Measurements from ENCODE around the gene TSC2.
A peak's percentile ranks its signal among the peaks of the same experiment; 100 is the strongest.

- peak in 1 of 2 donors; percentile 42 for TF ChIP-seq POLR2A (IDR thresholded peaks at IDR 0.05)
- TF ChIP-seq, protein P1, sequence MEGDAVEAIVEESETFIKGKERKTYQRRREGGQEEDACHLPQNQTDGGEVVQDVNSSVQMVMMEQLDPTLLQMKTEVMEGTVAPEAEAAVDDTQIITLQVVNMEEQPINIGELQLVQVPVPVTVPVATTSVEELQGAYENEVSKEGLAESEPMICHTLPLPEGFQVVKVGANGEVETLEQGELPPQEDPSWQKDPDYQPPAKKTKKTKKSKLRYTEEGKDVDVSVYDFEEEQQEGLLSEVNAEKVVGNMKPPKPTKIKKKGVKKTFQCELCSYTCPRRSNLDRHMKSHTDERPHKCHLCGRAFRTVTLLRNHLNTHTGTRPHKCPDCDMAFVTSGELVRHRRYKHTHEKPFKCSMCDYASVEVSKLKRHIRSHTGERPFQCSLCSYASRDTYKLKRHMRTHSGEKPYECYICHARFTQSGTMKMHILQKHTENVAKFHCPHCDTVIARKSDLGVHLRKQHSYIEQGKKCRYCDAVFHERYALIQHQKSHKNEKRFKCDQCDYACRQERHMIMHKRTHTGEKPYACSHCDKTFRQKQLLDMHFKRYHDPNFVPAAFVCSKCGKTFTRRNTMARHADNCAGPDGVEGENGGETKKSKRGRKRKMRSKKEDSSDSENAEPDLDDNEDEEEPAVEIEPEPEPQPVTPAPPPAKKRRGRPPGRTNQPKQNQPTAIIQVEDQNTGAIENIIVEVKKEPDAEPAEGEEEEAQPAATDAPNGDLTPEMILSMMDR (IDR thresholded peaks at IDR 0.05), result no peak
Measured at GRCh38 chr16:2026461-2027023, 21.2 kb upstream of the TSC2 start, which contains the start of gene NHERF2.
